GM18498 (cell line): Measurements from ENCODE around the gene API5.
A peak's percentile ranks its signal among the peaks of the same experiment; 100 is the strongest.

Source experiments
- ATAC-seq: cut with Tn5 transposase; IDR thresholded peaks from one replicate; pipeline ENCODE4 v1.9.1; 2021; ENCODE audit warnings: mild to moderate bottlenecking, moderate library complexity; ENCODE audit not compliant: unreplicated experiment

API5 gene

DNA sequence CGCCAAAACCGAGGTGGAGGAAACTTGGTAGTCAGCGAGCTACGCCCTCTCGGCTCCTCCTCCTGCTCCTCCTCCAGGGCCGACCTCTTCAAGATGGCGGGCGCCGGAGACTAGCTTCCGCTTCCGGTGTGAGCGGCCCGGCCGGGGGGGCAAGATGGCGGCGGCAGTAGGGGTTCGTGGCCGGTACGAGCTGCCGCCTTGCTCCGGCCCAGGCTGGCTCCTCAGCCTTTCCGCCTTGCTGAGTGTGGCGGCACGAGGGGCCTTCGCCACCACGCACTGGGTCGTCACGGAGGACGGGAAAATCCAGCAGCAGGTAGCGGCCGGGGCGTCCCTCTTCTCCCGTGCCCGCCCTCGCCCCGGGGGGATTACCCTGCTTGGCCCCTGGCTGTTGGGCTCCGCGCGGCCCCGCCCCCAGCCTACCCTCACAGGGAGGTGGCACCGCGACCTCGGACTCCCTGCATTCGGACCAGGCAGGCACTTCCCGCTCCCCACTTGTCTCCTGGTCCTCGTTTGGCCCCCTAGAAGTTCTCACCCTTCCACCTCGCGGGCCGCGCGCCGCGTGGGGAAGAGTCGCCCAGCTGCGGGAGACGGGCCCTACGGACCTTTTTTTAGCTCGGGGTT is 47.1 kb downstream of the API5 start, which contains the start of gene TTC17:
TTC17 (plus strand) TSS at position 120 of the 621 bp plus-strand sequence; CDS start at position 155, 35 bp downstream.
- peak; percentile 93 for ATAC-seq

DNA sequence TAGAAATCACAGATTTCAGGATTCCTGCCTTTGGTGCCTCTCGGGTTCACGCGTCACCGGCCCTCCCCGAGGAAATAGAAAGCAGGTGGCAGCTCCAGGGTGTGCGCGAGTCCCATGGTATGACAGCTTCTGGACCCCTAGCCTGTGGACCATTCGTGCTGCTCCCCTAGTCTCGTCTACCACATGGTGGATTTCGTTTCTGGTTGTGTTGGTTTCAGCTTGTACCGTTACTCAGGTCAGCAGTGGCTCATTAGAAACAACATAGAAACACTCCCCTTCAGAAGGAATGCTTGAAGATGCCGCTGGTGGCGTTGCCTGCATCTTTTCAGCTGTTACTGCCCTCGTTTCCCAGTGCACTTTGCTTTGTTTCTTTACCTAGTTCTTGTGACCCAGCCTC is 47.6 kb downstream of the API5 start:
- ATAC-seq, result peak; percentile 52

DNA sequence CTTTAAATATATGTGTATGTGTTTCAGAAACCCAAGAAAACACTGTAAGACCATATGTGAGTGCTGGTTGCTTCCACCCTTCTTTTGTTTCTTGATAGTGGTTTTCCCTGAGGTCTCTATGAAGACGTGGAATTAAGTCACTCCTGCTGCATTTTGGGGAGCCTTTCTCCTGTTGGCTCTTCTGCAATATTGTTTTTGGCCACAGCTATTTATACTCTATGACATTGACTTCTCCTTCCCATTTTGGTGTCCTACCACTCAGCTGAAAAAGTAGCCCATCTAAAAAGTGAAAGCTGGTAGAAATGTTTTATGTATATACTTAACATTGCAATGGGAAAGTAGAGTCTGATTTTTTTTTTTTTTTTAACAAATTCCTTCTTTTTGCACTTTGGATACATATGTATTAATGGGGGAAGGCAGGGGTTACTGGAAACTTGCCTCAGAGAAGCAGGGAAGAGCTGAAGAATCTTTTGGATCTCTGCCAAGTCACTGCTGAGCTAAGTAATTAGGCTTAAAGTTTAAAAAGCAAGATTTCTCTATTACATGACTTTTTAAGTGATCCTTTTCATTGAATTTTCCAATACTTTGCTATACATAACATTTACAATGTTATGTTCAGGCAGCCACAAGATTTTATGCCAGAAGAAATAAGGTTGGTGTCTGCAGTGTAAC is 48.7 kb downstream of the API5 start:
- ATAC-seq, result no peak

DNA sequence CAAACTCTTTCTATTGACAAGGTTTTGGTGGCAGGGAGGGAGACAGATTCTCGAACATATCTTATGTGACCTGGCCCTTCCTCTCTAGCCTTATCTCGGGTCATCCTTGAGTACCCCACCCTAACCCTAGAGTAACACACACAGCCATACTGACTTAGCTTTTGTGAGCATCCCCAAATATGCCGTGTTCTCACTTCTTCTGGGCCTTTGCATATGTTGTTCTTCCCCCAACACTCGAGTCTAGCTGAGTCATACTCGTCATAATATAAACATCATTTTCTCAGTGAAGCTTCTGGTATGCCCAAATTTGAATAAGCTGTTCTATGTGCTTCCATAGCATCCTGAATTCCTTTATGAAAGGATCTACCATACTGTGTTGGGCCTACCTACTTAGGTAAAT is 54.9 kb downstream of the API5 start:
- no peak for ATAC-seq

DNA sequence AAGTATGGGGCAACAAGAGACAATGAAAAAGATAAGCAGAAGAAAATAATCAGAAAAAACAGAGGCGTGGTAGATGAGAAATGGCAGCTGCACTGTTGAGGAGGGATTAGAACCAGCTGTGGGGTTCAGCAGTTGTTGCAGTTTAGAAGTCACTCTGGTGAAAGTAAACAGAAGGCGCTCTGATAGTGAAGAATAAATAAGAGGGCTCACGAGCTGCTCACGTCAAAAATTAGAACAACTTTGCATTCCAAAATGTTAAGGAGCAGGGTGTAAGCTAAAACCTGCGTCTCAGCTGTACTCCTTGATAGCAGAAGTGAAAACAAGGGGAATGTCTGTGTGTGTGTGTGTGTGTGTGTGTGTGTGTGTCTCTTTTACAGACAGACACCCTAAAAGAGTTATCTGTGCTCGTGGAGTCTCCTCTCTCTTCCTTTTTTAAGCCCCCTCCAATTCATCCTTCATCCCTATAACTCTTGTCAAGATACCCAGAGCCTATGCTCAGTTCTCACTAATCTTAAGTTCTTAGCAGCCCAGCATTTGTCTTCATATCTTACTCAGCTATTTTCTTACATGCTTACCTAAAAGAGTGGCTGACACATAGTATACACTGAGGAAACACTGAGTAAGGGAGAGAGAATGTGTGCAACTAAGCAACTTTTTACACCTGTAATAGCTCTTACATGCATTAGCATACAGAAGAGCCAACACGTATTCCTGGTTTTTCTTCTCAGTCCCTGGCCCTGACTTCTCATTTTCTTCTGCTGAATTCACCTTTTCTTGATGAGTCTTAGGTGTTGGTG is 55.8 kb downstream of the API5 start:
- ATAC-seq, result peak; percentile 43

DNA sequence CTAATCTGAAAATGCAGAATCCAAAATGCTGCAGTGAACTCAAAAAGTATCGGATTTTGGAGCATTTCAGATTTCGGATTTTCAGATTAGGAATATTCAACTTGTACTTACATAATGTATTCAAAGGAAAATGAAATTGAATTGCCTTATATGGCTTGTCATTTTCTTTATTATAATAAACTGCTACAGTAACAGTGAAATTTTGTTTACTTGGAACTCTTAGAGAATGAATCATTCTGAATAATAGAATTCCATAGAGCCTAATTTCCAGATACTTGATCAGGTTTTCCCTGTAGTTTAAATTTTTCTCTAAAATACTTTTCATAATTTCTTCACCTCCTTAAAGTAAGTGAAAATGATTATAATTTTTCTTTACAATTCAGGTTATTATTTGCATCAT is 64.3 kb downstream of the API5 start:
- no peak for ATAC-seq

DNA sequence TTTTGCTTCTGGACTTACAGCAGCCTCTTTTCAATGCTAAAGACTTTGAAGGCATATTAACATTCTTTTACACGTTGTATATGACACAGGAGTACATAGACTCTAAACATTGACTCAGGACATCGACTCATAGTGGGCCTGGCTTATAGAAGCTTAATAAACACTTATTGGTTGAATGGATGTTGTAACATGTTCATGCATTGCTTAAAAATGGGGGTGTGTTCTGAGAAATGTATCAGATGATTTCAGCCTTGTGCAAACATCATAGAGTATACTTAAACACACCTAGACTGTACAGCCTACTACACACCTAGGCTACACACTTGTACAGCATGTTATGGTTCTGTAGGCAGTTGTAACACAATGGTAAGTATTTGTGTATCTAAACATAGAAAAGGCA is 64.8 kb downstream of the API5 start:
- no peak for ATAC-seq

DNA sequence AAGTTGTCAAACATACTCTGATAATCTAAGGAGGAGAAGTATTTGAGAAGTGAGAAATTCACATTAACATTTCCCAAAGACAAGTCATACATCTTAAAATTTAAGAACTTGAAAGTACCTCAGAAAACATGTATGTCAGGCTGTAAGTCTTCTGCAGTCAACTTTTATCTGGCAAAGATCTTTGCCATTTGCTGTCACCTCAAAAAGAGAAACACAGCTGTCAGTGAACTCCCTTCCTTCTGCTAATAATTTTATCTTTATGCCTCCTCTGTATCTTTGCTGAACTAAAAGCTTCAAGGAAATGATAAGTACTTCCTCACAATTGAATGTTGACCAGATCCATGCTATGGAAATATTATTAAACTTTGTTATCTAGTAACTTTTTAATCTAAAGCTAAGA is 65.6 kb downstream of the API5 start:
- ATAC-seq, result no peak

DNA sequence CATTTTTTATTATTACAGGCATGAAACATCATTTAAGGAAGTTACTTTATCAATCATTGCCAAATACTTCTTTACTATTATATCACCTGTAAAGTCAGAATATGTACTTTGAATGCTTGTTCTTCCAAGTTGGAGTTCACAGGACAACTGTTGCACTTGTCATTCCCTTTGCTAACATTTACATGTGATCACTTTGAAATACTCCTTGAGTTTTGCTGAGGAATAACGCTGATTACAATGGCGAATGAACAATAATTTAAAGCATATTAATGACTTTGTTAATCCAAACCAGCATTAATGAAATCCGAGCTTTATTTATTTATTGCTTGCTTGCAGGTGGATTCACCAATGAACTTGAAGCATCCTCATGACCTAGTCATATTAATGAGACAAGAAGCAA is 67.1 kb downstream of the API5 start:
- no peak for ATAC-seq

DNA sequence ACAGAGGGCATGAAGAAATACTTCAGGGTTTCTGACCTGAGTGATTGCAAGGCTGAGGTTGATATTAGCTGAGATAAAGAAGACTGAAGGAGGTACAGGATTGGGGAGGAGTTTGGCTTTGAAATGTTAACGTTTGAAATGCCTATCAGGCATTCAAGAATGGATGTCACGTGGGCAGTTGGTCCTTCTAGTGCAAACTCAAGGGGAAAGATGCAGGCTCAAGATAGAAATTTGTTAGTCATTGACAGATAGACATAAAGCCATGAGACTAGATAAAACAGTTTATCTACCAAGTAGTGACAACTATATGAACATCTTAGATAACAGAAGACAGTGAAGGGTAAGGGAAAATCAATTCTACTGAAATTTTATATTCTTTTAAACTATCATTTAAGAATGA is 70.0 kb downstream of the API5 start:
- no peak for ATAC-seq

DNA sequence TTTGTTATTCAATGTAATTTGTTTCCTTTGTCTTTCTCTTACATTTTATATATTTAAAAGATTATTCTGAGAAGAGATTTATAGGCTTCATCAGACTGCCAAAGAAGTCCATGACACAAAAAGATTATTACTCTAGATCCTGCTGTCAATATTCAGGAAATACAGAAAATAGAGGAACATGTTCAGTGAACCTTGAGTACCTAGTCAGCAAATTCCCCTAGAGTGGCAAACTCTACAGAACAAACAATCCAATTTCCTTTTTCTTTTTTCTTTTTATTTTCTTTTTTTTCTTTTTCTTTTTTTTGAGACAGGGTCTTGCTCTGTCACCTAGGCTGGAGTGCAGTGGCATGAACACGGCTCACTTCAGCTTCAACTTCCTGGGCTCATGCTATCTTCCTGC is 70.8 kb downstream of the API5 start:
- ATAC-seq, result no peak

DNA sequence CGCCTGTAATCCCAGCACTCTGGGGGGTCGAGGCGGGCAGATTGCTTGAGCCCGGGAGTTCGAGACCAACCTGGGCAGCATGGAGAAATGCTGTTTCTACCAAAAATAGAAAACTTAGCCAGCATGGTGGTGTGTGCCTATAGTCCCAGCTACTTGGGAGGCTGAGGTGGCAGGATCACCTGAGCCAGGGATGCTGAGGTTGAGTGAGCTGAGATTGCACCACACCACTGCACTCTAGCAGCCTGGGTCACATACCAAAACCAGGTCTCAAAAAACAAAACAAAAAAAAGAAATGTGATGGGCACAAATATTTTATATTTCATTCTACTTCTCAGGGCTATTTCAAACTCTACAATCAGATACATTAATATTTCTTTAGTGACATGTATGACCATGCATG is 72.6 kb downstream of the API5 start:
- ATAC-seq, result no peak

DNA sequence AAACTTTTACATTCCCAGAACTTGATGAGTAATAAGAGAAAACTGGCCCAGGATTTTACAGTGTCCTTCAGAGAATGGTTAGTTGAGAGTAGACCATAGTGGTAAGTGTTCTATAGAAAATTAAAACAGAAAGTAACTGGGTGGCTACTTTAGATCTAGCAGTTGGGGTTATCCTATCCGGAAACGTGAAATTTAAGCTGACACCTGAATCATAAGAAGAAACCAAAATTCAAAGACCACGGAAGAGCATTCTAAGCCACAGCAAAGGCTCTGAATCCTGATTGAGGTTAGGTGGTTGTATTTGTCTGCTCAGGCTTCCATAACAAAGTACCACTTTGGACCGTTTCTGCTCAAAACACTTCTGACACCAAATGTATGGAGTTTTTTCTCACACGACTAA is 80.9 kb downstream of the API5 start:
- no peak for ATAC-seq

DNA sequence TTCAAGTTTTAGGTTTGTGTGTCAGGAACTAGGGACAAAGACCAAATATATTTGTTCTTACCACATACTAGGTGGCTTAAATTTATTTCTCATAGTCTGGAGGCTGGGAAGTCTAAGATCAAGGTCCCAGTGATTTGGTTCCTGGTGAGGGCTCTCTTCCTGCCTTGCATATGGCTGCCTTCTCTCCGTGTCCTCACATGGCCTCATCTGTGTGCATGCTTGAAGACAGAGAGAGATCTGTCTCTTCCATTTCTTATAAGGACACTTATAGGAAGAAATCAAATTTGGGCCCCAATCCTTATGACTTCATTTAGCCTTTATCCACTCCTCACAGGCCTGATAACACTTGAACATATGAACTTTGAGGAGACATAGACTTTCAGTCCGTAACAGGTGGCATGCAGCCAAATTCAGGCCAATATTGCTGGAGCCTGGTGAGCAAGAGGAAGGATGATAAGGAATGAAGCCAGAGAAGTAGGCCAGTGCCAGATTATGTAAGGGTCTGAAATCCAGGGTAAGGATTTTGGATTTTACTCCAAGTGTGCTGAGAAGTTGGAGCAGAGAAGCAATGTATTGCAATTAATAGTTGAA is 82.1 kb downstream of the API5 start:
- no peak for ATAC-seq
